ENCODE data around the gene OR11H7.
"Not testable (repeated sequence)": the region's sequence is repeated elsewhere in the genome, so short reads cannot be mapped to it uniquely, and the experiment has no call there.

OR11H7 gene

GRCh38 chr14:20194101-20194500 is 34.7 kb upstream of the OR11H7 start:
- TF ChIP-seq CTCF (IDR thresholded peaks at IDR 0.05; ENCODE audit: insufficient read depth, low read depth, low read length, missing control alignments) = no peak
- H3K4me3 ChIP-seq (ENCODE audit: low read length) = no peak overlapping the region
- no peak for DNase-seq (ENCODE audit: low read depth)

GRCh38 chr14:20195170-20195569 is 33.6 kb upstream of the OR11H7 start:
- not testable (repeated sequence) for DNase-seq (ENCODE audit: low read depth); H3K4me3 ChIP-seq (ENCODE audit: low read length)

- no peak overlapping the region for H3K4me3 ChIP-seq (ENCODE audit: low read length)
- no peak for TF ChIP-seq CTCF (IDR thresholded peaks at IDR 0.05; ENCODE audit: insufficient read depth, low read depth, low read length, missing control alignments)
- no peak for DNase-seq (ENCODE audit: low read depth)
Measured at GRCh38 chr14:20195911-20196310, 32.9 kb upstream of the OR11H7 start.

GRCh38 chr14:20197459-20197858 is 31.3 kb upstream of the OR11H7 start:
- no peak for DNase-seq (ENCODE audit: low read depth)
- no peak overlapping the region for H3K4me3 ChIP-seq (ENCODE audit: low read length)

GRCh38 chr14:20198991-20199390 is 29.8 kb upstream of the OR11H7 start:
- TF ChIP-seq CTCF (IDR thresholded peaks at IDR 0.05; ENCODE audit: insufficient read depth, low read depth, low read length, missing control alignments) = no peak
- no peak for DNase-seq (ENCODE audit: low read depth)
- H3K4me3 ChIP-seq (ENCODE audit: low read length) = no peak overlapping the region

More at GRCh38 chr14:20197459-20197858, 31.3 kb upstream of the OR11H7 start:
- TF ChIP-seq CTCF (IDR thresholded peaks at IDR 0.05; ENCODE audit: insufficient read depth, low read depth, low read length, missing control alignments) = no peak

GRCh38 chr14:20204721-20205120 is 24.1 kb upstream of the OR11H7 start:
- DNase-seq (ENCODE audit: low read depth) = no peak
- H3K4me3 ChIP-seq (ENCODE audit: low read length) = no peak overlapping the region
- TF ChIP-seq CTCF (IDR thresholded peaks at IDR 0.05; ENCODE audit: insufficient read depth, low read depth, low read length, missing control alignments) = no peak

GRCh38 chr14:20209595-20209994 is 19.2 kb upstream of the OR11H7 start:
- H3K4me3 ChIP-seq (ENCODE audit: low read length) = no peak overlapping the region
- no peak for TF ChIP-seq CTCF (IDR thresholded peaks at IDR 0.05; ENCODE audit: insufficient read depth, low read depth, low read length, missing control alignments)
- no peak for DNase-seq (ENCODE audit: low read depth)

GRCh38 chr14:20212406-20212805 is 16.4 kb upstream of the OR11H7 start:
- H3K4me3 ChIP-seq (ENCODE audit: low read length); DNase-seq (ENCODE audit: low read depth): not testable (repeated sequence)

All from epithelial cell of esophagus (primary cell).